DMS 273 treated with DMSO at 0.1 percent for 48 hours (cell line): Measurements from ENCODE around the gene AP5S1.
"Not testable (repeated sequence)": the region's sequence is repeated elsewhere in the genome, so short reads cannot be mapped to it uniquely, and the experiment has no call there.

Experiments used
- DNase-seq: peaks from one replicate; lab custom pipeline; 2025; lab: John Stamatoyannopoulos, UW

AP5S1 gene

DNA sequence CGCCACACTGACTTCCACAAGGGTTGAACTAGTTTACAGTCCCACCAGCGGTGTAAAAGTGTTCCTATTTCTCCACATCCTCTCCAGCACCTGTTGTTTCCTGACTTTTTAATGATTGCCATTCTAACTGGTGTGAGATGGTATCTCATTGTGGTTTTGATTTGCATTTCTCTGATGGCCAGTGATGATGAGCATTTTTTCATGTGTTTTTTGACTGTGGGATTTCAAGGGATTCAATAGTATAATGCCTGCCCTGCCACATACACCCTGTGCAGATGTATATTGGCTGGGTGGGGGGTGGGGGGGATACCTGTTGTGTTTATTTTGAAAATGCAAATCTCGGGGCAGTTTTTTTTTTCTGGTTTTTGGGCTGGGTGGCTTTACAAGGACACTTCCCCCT, 26.2 kb upstream of the AP5S1 start:
- not testable (repeated sequence) for DNase-seq

DNA sequence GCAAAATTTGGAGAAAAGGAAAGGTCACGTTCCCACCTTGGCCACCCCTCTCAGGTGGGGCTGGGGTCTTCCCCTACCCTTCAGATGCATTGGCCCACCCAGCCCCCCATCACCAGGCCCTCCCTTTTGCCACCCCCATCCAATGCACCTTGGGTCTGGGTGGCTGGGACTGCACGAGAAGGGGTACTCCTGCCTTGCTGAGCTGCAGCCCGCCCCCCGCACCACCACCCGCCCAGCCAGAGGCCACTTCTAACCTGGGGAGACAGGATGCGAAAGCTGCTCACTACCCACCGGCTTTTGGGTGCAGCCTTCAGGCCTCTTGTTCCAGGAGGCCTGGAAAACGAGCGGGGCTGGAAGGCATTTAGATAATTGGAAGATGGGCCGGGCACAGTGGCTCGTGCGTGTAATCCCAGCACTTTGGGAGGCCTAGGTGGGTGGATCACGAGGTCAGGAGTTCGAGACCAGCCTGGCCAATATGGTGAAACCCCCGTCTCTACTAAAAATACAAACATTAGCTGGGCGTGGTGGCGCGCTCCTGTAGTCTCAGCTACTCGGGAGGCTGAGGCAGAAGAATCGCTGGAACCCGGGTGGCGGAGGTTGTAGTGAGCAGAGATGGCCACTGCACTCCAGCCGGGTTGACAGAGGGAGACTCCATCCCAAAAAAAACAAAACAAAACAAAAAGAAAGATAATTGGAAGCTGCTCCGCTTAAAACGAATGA, 25.5 kb upstream of the AP5S1 start:
- no peak for DNase-seq

DNA sequence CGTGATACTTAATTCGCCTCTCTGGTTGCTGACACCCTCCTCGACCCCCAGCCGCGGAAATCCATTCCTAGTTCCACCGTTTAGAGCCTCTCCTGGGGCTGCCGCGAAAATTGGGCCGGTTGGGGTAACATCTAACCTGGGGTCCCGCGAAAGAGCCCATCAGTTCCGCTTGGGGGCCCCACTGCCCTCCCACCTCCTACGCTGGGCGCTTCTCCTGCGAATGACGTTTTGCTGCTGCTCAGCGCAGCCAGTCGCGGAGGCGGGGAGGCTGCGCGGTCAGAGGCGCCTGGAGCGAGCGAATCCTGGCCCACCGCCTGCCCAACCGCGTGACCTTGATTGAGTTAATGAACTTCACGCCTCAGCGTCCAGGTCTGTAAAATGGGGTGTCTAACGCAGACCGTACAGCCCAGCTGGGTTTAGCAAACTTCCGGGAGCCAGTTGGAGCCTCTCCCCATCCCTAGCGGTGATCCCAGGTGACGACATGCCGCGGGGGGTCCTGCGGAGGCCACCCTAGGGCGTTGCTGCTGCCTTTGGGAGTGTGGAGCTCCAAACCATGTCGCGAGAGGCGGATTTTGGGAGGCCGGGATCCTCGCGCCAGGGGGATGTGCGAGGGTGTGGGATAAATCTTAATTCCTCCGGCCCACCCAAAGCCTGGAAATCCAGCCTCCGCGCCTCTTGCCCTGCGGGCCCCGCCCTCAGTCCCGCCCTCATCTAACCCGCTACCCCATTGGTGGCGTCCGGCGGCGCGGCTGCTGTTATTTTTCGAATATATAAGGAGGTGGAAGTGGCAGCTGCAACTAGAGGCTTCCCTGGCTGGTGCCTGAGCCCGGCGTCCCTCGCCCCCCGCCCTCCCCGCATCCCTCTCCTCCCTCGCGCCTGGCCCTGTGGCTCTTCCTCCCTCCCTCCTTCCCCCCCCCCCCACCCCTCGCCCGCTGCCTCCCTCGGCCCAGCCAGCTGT, 24.6 kb upstream of the AP5S1 start, which contains the start of gene CDC25B:
Gene CDC25B, plus strand, starts transcription at position 800 of the 958 bp plus-strand sequence. CDS start 222 bp downstream, outside the sequence.
- DNase-seq, result peak; percentile 94

DNA sequence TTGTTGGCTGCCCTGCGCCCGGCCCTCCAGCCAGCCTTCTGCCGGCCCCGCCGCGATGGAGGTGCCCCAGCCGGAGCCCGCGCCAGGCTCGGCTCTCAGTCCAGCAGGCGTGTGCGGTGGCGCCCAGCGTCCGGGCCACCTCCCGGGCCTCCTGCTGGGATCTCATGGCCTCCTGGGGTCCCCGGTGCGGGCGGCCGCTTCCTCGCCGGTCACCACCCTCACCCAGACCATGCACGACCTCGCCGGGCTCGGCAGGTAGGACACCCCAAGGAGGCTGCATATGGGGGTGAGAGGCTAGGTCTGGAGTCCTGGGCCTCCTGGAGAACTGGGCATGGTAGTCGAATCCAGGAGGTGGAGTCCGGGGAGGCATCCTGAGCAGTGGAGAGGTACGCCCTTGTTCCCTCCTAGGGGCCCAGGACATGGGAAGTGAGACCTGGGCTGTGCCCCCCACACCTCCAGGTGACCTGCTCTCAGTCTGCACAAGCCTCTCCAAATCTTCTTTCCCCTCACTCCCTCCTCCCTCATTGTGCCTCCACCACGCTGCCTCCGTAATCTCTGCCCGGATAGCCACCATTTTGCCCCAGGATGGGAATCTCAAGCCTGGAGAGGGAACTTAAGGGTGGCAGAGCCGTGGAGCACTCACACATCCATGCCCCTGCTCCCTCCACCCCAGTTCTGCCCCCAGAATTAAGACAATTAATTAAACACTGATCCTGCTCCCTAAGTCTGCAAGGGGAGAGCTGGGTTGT, 23.7 kb upstream of the AP5S1 start:
- DNase-seq, result no peak

DNA sequence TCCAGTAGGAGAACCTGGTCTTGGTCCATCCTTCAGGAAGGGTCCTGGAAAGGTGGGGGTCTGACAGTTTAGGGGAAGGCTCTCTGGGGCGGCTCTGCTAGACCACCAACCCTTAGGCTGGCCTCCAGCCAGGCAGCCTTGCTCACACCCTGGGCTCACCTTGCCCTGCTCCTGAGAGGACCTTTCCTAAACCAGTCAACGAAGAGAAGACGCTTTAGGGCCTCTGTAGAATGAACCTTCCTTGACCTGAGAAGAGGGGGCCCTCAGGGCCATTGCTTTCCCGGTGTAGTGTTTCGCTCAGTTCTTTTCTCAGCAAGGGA, 23.2 kb upstream of the AP5S1 start:
- DNase-seq, result no peak

DNA sequence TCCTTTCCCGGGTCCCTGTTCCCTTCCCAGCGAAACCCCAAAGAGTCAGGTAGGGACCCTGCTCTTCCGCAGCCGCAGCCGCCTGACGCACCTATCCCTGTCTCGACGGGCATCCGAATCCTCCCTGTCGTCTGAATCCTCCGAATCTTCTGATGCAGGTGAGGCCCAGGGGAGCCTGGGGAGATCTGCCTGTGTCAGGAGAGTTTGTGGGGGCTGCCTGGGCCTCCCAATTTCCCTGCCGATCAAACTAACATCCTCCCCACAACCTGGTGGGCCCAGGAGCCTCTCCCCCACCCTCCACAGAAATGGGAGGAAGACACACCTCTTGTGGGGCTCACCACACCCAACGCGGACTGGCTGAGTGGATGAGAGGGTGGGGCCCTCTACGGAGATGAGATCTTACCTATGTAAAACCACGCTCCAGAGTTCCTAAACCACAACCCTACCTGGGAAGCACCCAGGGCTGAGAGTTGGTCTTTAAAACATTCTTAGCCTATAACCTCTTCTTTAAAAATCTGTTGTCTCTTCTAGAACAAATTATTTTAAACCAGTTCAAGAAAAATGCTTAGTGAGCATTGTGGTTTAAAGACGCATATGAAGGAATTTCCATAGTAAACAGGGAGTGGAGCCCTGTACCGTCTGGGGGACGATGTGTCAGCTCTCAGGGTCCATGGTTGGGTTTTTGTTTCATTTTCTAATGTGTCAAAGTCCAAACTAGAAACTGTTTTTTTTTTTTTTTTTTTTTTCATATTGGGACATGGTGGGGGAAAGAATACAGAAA, 22.6 kb upstream of the AP5S1 start:
- no peak for DNase-seq

DNA sequence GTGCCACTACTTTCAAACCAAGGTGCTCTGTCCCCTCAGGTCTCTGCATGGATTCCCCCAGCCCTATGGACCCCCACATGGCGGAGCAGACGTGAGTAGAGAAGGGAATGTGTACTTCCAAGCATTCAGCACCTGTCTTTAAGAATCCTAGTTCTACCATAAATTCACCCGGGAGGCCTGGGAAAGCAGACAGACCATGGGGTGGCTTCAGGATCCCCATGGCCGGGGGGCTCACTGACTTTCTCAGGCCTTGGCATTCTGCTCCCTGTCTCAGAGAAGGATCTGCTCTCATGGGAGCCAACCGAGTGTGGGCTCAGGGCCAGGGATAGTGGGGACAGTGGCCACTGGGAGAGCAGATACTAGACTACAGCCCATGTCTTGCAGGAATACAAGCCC, 22.0 kb upstream of the AP5S1 start:
- no peak for DNase-seq

DNA sequence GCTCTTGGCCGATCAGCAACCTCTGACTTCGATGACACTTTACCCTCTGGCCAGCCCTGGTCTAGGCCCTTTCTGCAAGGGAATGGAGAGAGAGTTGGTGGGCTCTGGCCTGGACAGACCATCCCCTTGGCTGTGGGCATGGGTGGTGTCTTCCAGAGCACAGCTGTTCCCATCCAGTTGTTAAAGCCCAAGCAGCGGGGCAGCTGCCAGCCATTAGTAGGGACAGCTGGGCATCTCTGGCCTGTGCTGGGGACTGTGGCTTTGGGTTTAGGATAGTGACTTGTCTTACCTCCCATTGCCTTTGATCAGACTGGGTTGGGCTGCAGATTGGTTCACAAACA, 21.5 kb upstream of the AP5S1 start:
- no peak for DNase-seq

DNA sequence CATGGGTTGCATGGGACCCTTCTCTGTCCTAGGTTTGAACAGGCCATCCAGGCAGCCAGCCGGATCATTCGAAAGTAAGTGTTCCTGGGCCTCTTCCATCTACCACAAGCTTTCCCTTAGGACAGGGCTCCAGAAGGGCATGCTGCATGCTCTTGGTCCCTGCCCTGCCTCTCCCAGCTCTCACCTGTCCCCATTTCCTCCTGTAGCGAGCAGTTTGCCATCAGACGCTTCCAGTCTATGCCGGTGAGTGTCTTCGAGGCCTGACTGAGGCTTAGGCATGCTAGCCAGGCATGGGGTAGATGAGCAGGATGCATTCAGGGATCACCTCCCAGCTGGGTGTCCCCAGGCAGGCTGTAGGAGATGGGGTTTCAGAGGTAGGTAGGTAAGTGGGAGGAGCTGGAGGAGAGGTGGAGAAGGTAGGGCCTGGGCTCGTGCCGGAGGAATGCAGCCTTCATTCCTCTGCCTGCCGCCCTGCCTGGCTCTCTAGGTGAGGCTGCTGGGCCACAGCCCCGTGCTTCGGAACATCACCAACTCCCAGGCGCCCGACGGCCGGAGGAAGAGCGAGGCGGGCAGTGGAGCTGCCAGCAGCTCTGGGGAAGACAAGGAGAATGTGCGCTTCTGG, 20.0 kb upstream of the AP5S1 start:
- DNase-seq, result no peak

DNA sequence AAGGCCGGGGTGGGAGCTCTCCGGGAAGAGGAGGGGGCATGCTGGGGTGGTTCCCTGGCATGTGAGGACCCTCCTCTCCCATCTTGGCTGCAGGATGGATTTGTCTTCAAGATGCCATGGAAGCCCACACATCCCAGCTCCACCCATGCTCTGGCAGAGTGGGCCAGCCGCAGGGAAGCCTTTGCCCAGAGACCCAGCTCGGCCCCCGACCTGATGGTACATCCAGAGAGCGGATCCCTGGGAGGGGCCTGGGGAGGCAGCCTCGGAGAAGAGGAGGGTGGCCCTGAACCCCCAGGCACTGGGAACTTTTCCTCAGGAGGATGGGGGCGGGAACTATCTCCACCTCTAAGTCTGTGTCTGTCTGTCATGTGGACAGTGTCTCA, 19.5 kb upstream of the AP5S1 start:
- no peak for DNase-seq

DNA sequence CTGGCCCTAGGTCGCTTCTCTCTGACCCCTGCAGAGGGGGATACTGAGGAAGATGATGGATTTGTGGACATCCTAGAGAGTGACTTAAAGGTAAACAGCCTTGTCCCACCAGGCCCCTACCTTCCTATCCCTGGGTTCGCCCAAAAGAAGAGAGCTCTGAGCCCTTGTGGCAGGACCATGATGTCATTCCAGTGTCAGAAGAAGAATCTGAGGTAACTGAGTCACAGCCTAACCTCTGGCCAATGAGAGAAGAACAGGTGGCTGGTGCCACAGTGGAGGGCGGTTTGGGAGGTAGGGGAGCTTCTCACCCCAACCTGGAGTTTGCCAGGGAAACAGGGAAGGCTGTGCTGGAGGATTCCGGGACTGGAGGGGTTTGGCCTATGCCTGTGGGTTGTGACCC, 19.0 kb upstream of the AP5S1 start:
- no peak for DNase-seq

DNA sequence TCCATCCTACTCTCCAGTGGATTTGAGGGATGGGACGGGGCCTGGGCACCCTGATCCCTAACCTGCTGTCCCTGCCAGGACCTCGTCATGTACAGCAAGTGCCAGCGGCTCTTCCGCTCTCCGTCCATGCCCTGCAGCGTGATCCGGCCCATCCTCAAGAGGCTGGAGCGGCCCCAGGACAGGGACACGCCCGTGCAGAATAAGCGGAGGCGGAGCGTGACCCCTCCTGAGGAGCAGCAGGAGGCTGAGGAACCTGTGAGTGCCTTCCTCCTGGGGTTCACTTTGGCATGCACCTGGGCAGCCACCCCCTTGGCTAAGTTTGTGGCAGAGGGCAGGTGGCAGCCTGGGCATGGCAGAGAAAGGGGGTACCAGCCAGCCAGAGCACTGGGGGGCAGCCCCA, 18.5 kb upstream of the AP5S1 start:
- no peak for DNase-seq

DNA sequence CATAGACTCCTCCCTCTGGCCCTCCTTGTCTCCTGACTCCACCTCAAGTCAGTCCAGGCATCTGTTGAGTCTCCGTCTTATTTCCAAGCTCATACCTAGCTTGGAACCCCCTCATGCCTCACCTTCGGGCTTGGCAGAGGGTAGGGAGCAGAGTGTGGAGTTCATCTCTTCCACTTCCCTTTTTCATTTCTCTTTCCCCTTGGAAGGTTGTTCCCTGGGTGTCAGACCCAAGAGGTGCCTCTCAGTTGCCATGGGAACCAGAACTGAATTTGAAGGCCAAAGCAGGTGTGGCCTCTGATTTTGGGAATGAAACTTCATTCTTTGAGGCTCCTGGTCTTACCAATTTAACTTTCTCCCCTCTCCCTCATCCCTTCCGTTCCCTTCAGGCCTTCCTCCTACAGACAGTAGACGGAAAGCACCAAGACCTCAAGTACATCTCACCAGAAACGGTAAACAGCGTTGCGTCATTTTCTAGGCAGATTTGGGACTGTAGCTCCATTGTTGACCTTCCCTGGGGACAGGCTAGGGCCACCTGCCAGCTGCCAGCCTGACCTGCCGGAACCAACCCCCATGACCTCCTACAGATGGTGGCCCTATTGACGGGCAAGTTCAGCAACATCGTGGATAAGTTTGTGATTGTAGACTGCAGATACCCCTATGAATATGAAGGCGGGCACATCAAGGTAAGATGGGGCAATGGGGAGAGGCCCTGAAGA, 17.7 kb upstream of the AP5S1 start:
- no peak for DNase-seq

DNA sequence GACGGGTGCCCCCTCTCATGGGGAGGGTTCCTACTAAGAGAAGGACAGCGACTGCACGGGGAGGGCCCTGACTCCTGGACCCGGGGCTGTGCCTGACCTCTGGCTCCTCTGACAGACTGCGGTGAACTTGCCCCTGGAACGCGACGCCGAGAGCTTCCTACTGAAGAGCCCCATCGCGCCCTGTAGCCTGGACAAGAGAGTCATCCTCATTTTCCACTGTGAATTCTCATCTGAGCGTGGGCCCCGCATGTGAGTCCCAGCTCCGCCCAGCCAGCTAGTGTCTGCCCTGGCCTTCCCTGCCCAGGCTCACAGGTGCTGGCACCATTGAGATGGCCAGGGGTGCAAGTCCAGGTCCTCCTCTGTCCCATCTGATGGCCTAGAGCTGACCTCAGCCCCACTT, 17.1 kb upstream of the AP5S1 start:
- no peak for DNase-seq

DNA sequence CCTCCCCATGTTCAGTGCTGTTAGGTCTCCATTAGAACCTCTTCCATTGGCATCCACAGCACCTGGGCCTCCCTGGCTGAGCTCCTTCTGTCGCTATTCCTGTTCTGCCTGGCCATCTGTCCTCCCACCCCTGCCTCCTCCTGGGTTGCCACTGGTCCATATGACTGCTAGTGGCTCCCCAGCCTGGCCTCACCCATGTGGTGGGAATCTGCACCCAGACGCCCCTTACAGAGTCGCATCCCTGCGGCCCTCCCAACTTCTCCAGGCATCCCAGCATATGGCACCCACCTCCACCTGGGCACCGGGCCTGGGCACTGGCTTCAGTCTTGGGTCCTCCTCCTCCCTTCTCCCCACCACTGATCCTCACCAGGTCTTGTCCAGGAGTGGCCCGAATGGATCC, 16.5 kb upstream of the AP5S1 start:
- DNase-seq, result peak; percentile 33

DNA sequence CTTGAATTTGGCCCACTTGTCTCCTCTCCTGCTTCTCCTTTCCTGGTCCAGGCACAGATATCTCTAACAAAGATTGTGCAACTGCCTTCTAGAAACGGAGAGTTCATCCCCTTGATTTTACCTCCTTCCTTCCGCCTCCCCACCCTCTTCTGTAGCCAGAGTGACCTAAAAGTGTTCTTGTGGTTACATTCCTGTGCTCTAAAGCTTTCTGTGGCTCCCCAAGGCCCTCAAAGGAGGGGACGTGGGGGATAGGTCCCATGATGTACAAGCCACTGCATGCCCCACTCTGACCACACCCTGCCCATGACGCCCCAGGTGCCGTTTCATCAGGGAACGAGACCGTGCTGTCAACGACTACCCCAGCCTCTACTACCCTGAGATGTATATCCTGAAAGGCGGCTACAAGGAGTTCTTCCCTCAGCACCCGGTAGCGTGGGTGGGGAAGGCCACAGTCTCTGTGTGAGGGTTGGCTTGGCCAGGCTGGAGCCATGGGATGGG, 16.0 kb upstream of the AP5S1 start:
- no peak for DNase-seq

DNA sequence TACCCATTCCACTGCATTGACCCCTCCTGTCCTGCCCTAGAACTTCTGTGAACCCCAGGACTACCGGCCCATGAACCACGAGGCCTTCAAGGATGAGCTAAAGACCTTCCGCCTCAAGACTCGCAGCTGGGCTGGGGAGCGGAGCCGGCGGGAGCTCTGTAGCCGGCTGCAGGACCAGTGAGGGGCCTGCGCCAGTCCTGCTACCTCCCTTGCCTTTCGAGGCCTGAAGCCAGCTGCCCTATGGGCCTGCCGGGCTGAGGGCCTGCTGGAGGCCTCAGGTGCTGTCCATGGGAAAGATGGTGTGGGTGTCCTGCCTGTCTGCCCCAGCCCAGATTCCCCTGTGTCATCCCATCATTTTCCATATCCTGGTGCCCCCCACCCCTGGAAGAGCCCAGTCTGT, 15.6 kb upstream of the AP5S1 start:
- DNase-seq, result no peak

DNA sequence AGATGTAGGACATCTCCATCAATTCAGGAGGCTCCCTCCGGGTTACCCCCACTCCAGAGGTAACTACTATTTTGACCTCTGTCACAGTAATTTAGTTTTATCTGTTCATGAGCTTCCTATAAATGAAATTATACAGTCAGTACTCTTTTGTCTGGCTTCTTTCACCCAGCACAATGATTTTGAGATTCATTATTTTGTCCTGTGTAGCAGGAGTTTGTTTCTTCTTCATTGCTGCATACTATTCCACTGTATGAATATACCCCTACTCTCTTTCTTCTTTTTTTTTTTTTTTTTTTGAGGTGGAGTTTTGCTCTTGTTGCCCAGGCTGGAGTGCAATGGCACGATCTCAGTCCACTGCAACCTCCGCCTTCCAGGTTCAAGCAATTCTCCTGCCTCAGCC, 11.8 kb upstream of the AP5S1 start:
- no peak for DNase-seq

DNA sequence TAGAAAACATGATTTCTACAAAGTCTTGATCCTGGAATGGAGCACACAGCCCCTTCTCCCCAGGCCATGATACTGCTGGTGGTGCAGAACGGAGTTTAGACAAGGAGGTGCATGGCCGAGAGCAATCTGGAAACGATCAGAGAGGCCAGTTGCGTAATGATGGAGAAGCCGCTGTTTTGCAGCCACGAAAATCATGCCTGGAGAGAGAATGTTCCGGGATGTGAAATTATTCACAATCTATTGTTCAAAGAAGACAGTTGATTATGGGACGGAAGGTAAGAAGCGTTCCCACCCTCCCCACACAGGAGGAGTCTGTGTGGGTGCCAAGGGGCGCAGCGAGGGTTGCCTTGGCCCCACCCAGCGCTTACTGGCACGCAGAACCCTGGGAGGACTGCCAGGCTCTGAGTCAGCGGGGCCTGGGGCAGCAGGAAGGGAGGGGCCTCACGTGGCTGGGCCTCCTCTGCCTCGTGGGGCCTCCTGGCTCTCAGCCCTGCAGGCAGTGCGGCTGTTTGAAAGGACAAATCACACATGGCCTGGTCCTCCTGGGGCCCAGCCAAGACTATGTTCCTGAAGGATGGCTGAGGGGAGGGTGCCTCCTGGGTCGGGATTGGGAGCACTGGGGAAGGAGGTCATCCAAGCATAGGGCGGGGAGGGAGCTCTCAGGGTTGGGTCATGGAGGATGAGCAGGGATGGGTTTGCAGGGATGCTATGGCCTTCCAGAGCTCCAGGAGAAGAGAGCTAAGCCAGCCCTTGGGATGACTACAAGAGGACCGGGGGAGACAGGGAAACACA, 8.7 kb upstream of the AP5S1 start:
- peak; percentile 88 for DNase-seq

DNA sequence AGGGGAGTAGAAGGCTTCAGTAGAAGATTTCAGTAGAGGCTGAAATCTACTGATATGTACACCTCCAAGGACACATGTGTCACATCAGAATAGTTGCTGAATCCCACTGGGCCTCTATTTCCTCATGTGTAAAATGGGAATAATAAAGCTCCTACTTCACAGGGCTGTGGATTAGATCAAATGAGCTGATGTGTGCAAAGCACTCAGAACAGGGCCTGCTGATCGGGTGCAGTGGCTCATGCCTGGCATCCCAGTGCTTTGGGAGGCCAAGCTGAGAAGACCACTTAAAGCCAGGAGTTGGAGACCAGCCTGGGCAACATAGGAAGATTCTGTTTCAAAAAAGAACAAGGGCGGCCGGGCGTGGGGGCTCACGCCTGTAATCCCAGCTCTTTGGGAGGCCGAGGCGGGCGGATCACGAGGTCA, 8.1 kb upstream of the AP5S1 start:
- no peak for DNase-seq
